ENCODE measurements around the gene MAP1LC3B2. TPM values are rescaled to one million over a fixed set of nuclear protein-coding genes. Genes with fewer than 3 reads are reported as not detected.
A peak's percentile ranks its signal among the peaks of the same experiment; 100 is the strongest.

The MAP1LC3B2 gene
- total RNA-seq, 2 experiments from 2014 or later: 0.74 to 1.7 TPM

GRCh38 chr12:116592731-116593130, 33.5 kb downstream of the MAP1LC3B2 start:
- Mint-ChIP-seq H3K4me1 (peaks cover 24% of the 10 kb centered on the region), H3K36me3 (no peaks in the 10 kb centered on the region), H3K27me3 (no peaks in the 10 kb centered on the region), H3K9me3 (peaks cover 1% of the 10 kb centered on the region), H3K4me3 (no peak overlapping the region), H3K27ac (peak overlapping the region; percentile 51)
- no peak for DNase-seq

- H3K27ac Mint-ChIP-seq: peak overlapping the region; percentile 64
- no peaks in the 10 kb centered on the region for H3K27me3 Mint-ChIP-seq
- no peak overlapping the region for H3K4me3 Mint-ChIP-seq
- peaks cover 1% of the 10 kb centered on the region for H3K9me3 Mint-ChIP-seq
- H3K36me3 Mint-ChIP-seq: no peaks in the 10 kb centered on the region
- H3K4me1 Mint-ChIP-seq: peaks cover 24% of the 10 kb centered on the region
- DNase-seq: peak; percentile 58
Observed at GRCh38 chr12:116594325-116595038, 35.3 kb downstream of the MAP1LC3B2 start.

- no peak overlapping the region for H3K27ac Mint-ChIP-seq
- H3K4me3 Mint-ChIP-seq: no peak overlapping the region
- peaks cover 27% of the 10 kb centered on the region for H3K4me1 Mint-ChIP-seq
- H3K9me3 Mint-ChIP-seq: peaks cover 1% of the 10 kb centered on the region
- H3K27me3 Mint-ChIP-seq: no peaks in the 10 kb centered on the region
- H3K36me3 Mint-ChIP-seq: no peaks in the 10 kb centered on the region
- no peak for DNase-seq
Observed at GRCh38 chr12:116595186-116595585, 36.0 kb downstream of the MAP1LC3B2 start.

GRCh38 chr12:116595672-116596071, 36.5 kb downstream of the MAP1LC3B2 start:
- Mint-ChIP-seq H3K27me3 (no peaks in the 10 kb centered on the region), H3K4me1 (peaks cover 27% of the 10 kb centered on the region), H3K36me3 (no peaks in the 10 kb centered on the region), H3K9me3 (peaks cover 1% of the 10 kb centered on the region), H3K27ac (no peak overlapping the region), H3K4me3 (no peak overlapping the region)
- DNase-seq: no peak

- H3K9me3 Mint-ChIP-seq: no peaks in the 10 kb centered on the region
Observed at GRCh38 chr12:116597886-116598285, 38.7 kb downstream of the MAP1LC3B2 start.

GRCh38 chr12:116598311-116599284, 39.4 kb downstream of the MAP1LC3B2 start:
- Mint-ChIP-seq H3K27ac (no peak overlapping the region), H3K36me3 (no peaks in the 10 kb centered on the region), H3K4me1 (peaks cover 26% of the 10 kb centered on the region), H3K4me3 (no peak overlapping the region), H3K9me3 (no peaks in the 10 kb centered on the region), H3K27me3 (no peaks in the 10 kb centered on the region)
- DNase-seq: no peak

More at GRCh38 chr12:116597886-116598285, 38.7 kb downstream of the MAP1LC3B2 start:
- DNase-seq: no peak
- Mint-ChIP-seq H3K4me1 (peaks cover 26% of the 10 kb centered on the region), H3K36me3 (no peaks in the 10 kb centered on the region), H3K27me3 (no peaks in the 10 kb centered on the region), H3K27ac (no peak overlapping the region), H3K4me3 (no peak overlapping the region)

- H3K9me3 Mint-ChIP-seq: no peaks in the 10 kb centered on the region
- H3K27me3 Mint-ChIP-seq: no peaks in the 10 kb centered on the region
- peaks cover 19% of the 10 kb centered on the region for H3K4me1 Mint-ChIP-seq
- H3K36me3 Mint-ChIP-seq: no peaks in the 10 kb centered on the region
- no peak overlapping the region for H3K4me3 Mint-ChIP-seq
- peak; percentile 53 for DNase-seq
- H3K27ac Mint-ChIP-seq: no peak overlapping the region
Observed at GRCh38 chr12:116599285-116600136, 40.3 kb downstream of the MAP1LC3B2 start.

GRCh38 chr12:116600959-116601918, 42.1 kb downstream of the MAP1LC3B2 start:
- Mint-ChIP-seq H3K27ac (no peak overlapping the region), H3K36me3 (no peaks in the 10 kb centered on the region), H3K9me3 (no peaks in the 10 kb centered on the region), H3K4me1 (peaks cover 13% of the 10 kb centered on the region), H3K4me3 (no peak overlapping the region), H3K27me3 (no peaks in the 10 kb centered on the region)
- DNase-seq: peak; percentile 21

- Mint-ChIP-seq H3K4me3 (no peak overlapping the region), H3K27ac (no peak overlapping the region), H3K36me3 (no peaks in the 10 kb centered on the region), H3K4me1 (peaks cover 13% of the 10 kb centered on the region), H3K9me3 (no peaks in the 10 kb centered on the region), H3K27me3 (no peaks in the 10 kb centered on the region)
- DNase-seq: no peak
Observed at GRCh38 chr12:116601933-116602810, 43.0 kb downstream of the MAP1LC3B2 start.

GRCh38 chr12:116603546-116604177, 44.5 kb downstream of the MAP1LC3B2 start:
- H3K36me3 Mint-ChIP-seq: no peaks in the 10 kb centered on the region
- H3K9me3 Mint-ChIP-seq: no peaks in the 10 kb centered on the region
- H3K27ac Mint-ChIP-seq: no peak overlapping the region
- H3K4me3 Mint-ChIP-seq: no peak overlapping the region
- peaks cover 13% of the 10 kb centered on the region for H3K4me1 Mint-ChIP-seq
- no peaks in the 10 kb centered on the region for H3K27me3 Mint-ChIP-seq
- DNase-seq: no peak

- no peaks in the 10 kb centered on the region for H3K36me3 Mint-ChIP-seq
- no peaks in the 10 kb centered on the region for H3K27me3 Mint-ChIP-seq
- peaks cover 13% of the 10 kb centered on the region for H3K4me1 Mint-ChIP-seq
- H3K27ac Mint-ChIP-seq: no peak overlapping the region
- no peak overlapping the region for H3K4me3 Mint-ChIP-seq
- no peak for DNase-seq
- H3K9me3 Mint-ChIP-seq: no peaks in the 10 kb centered on the region
Observed at GRCh38 chr12:116604178-116604895, 45.2 kb downstream of the MAP1LC3B2 start.

GRCh38 chr12:116604951-116605641, 45.9 kb downstream of the MAP1LC3B2 start:
- H3K9me3 Mint-ChIP-seq: no peaks in the 10 kb centered on the region
- no peak for DNase-seq
- H3K27me3 Mint-ChIP-seq: no peaks in the 10 kb centered on the region
- no peak overlapping the region for H3K4me3 Mint-ChIP-seq
- no peaks in the 10 kb centered on the region for H3K36me3 Mint-ChIP-seq
- no peak overlapping the region for H3K27ac Mint-ChIP-seq
- H3K4me1 Mint-ChIP-seq: peaks cover 11% of the 10 kb centered on the region

Data from activated naive CD8-positive, alpha-beta T cell treated with anti-CD3 and anti-CD28 coated beads for 36 hours (primary cell).